IPS-11a (cell line): ENCODE measurements around the gene PTPRZ1.

Experiments used
- H3K4me3 ChIP-seq: one replicate; pipeline ENCODE4 v1.5.1; 2013; ENCODE audit warnings: low read depth, low read length, control low read depth

PTPRZ1 gene

DNA sequence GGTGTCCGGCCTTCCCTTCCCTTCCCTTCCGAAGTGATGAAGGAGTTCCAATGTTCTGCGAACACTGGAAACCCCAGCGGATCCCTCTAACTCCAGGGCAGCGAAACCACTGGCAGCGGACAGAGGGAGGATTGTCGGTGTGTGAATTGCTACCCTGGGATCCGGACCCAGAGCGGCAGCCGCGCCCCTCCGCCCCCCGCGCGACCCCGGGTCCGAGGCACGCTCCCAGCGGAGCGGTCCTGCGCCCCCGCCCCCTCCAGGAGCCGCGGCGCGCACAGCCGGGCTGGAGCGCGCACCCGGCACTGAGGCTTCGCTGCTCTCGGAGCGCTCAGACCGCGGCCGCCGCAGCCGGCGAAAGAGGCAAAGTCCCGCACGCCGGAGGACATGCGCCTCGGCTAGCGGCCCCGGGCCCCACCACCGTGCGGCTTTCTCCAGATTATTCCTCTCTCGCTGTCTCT lies at the start of gene PTPRZ1:
Gene PTPRZ1 (plus strand): TSS at position 331 of the 458 bp plus-strand sequence. CDS start 339 bp downstream, outside the sequence.
- peak within 1 kb of the TSS; percentile 92 for H3K4me3 ChIP-seq

DNA sequence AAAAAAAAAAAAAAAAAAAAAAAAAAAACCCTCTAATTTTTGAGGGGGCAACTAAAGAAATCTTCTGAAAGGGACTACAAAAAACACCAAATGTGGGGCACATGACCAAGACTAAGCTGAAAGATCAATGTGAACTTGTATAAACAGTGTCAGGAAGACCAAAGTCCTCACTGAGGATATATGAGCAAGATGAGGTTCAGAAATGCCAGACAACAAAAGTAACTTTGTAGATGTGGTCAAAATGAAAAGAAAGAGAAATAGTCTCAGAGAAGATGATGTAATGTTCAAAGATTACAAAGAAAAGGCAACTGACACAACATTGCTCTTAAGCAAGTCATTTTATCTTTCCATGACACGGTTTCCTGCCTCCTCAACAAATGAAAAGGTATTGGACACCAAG lies 48.7 kb upstream of the PTPRZ1 start:
- H3K4me3 ChIP-seq: no peak overlapping the region

DNA sequence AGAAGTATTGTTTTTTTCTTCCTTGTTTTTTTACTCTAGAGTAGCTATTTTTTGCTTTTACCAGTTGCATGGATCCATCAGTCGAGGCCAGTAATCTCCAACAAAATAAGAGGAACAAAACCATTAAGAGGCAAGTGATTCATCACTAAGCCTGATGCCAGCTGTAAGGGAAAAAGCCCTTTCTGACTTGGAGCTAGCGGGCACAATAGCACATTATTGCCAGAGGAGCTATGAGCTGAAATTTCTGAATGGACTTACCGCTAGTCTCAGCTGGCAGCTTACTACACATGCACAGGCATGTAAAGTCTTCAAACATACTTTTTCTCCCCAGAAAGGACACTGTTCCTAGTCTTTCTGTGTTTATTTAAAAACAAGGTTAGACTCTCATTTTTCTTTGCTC lies 41.6 kb upstream of the PTPRZ1 start:
- no peak overlapping the region for H3K4me3 ChIP-seq

DNA sequence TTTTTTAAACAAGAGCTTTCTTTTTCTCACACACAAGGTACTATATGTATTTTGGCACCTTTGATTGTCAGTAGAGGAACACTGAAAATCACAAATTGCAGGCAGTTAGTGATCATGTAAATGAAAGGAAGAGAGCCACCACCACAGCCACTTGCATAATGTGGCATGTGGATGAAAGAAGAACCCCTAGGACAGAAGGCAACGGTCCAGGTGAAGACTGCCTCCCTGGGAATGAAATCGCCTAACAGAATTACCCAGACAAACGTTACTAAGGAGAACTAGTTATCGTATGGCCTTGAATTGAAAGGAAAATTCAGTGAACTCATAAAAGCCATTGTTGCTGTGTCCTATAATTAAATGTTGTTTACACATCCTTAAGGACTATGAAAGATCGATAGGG lies 41.2 kb upstream of the PTPRZ1 start:
- H3K4me3 ChIP-seq: no peak overlapping the region

DNA sequence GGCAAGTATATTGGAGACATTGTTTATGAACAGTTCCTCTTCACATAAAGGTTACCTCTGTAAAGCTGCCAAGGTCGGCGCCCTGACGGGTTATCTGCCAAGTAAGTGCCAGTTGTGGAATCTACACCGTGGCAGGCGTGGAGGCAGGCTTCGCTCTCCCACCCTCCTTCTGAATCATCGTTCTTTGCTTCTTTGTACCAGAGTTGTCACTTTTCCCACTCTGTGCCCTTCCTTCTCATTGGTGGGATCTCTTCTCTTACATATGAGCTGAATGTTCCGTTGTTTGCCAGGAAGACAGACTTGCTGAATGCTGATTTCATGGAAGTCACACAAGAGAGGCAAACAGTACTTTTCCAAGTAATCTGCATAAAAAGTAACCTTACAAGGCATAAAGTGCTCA lies 40.6 kb upstream of the PTPRZ1 start:
- no peak overlapping the region for H3K4me3 ChIP-seq

DNA sequence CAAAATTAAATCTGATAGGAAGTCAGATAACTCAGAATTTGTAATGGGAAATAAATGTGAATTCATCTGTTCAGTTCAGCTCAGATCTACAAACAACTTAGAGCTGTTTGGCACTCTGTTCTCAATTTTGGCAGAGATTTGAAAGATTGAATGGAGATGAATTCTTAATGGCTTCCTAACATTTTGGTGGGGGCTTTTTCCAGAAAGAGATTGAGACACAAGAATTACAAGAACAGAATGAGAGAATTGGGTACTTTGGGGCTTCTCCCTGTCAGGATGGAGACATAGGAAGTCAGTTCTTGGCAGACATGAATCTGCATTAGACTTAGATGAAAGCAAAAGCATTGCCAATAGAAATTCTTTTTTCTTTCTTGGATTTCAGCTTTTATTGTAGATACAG lies 39.0 kb upstream of the PTPRZ1 start:
- H3K4me3 ChIP-seq: no peak overlapping the region

DNA sequence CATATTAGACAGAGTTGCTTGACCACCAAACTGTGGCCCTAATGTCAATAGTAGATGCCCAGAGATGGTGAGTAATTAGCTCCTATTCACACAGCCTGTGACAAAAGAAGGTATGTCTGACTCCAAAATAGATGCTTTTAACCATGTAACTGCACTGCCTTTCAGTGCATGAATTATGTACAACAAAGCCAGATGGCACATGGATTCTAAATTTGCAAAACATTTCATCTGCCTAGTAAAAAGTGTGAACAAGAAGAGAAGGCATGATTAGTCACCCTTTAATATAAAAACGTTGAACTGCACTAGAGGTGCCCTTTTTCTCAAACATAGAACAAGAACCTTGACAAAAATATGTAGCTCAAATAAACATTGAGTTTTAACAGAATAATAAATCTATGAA lies 35.5 kb upstream of the PTPRZ1 start:
- no peak overlapping the region for H3K4me3 ChIP-seq

DNA sequence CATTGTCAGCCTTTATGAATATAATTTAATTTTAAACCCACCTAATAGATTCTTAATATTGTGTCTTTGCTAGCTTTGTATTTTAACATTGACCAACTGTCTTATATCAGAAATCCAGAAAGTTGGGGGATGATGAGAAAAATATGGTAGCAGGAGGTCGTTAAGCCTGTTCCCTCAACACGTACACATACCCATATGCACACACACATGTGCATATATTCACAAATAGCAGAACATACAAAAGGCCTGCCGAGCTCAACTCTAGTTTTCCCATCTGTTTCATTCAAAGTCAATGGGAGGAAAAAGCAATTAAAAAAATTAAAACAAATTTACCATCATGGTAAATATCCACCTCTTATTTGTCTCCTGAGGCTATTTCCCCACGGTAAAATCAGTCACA lies 25.9 kb upstream of the PTPRZ1 start:
- no peak overlapping the region for H3K4me3 ChIP-seq

DNA sequence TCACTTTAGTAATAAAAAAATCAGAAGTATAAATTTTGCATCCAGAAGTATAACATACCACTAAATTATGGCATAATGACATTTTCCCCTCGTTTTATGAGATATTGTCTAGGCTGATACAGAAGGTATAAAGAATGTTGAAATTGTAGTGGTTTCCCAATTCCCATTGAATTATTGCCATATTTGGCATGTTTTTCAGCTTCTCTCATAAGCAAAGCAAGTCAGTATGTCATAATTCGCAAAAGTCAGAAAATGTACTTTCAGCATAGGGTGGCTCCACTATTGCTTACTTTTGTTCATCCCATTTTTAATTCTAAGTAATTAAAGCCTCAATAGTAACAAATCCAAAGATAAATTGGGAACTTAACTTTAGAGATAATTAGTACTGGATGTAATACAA lies 19.7 kb upstream of the PTPRZ1 start:
- H3K4me3 ChIP-seq: no peak overlapping the region

DNA sequence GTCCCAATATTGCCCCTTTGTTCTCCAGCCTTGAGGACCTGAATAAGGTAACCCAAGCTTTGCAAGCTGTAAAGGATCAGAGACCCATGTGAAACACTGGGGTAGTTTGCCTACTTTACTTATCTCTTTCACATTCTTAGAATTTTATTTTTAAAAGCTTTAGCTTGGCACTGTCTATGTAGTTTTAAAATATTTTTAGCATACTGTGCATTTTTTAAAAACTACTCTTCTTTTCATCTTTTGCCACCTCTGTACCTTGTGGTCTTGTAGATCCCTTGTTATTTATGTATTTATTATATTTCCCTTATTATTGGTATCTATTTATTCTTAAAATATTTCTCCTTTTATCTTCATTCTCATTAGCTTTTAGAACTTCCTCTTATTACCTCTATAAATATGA lies 12.0 kb upstream of the PTPRZ1 start:
- no peak overlapping the region for H3K4me3 ChIP-seq

DNA sequence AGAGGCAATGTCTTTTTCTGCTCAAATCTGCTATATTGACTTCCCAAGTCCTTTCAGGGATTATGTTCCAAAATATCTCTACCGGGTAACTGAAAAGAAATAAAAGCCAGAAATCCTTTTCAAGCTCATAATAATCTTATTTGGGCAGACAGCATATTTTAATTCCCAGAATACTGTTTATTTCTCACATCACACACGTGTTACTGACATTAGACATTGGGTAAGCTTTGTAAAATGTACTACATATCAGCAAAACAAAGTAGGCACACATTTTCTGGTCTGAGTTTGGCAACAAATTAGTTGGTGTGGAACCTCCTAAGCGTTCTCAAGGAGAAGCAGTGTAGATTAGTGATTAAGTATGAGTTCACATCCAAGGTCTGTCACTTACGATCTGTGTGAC lies 10.4 kb upstream of the PTPRZ1 start:
- no peak overlapping the region for H3K4me3 ChIP-seq

DNA sequence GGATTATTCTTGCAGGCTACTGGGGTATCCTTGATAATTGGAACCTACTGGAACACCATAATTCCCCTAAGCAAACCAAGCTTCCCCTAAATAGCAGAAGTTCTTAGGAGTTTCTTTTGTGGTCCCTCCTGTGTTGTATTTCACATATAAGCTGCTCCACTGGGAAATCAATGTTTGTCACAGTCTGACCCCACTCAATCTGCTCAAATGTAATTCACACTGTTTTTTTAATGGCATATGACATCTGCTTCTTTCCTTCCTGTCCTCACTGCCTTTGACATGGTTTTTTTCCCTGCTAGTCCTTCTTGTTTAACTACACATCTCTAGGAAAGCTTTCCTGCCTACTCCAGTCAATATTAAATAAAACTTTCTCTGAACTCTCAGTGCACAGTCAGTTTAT lies 1.8 kb upstream of the PTPRZ1 start:
- H3K4me3 ChIP-seq: no peak overlapping the region

DNA sequence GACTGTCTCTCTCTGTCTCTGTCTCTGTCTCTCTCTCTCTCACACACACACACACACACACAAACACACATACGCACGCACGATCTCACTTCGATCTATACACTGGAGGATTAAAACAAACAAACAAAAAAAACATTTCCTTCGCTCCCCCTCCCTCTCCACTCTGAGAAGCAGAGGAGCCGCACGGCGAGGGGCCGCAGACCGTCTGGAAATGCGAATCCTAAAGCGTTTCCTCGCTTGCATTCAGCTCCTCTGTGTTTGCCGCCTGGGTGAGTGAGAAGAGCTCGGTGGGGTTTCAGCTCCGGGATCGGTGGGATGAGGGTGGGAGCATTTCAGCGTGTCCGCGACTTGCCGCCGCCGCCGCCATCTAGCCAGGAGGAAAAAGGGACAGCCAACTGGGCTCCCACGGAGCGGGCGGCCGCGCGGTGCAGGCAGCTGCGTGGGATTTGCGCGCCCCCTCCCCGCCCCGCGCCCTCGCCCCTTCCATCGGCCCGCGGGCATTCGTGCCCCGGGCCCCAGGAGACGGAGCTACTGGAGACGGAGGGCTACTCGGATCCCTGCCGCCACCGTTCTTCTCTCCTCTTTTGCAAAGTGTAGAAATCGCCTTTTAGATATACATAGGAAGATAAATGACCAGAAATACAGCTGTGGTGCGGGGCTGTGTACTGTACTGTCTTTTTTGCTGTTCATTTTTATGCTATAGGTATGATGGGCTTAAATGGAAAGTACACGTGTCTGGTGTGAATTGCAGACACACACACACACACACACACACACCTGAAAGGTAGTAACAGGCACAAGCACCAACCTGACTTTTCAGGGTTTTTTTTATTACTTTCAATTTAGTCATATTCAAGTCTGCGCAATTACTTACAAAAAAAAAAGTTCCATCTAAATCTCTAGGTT lies 581 bp downstream of the PTPRZ1 start:
- peak overlapping the region; percentile 92 for H3K4me3 ChIP-seq

DNA sequence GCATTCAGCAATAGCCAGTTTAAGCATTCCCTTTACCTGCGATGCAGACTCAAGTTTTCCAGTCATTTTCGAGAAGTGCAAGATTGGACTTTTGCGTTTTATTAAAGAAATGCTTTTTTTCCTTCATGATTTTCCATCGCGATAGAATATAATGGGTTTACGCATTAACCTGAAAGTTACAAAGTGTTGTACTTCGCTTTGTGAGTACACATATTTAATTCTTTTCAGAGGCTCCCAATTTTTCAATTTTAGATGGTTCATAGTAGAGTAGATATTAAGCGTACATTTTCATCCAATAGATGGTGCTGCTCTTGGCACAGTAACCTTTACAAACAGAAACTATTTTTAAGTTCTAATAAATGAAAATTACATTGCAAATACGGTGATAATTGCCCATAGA lies 1.3 kb downstream of the PTPRZ1 start:
- peak overlapping the region; percentile 92 for H3K4me3 ChIP-seq

DNA sequence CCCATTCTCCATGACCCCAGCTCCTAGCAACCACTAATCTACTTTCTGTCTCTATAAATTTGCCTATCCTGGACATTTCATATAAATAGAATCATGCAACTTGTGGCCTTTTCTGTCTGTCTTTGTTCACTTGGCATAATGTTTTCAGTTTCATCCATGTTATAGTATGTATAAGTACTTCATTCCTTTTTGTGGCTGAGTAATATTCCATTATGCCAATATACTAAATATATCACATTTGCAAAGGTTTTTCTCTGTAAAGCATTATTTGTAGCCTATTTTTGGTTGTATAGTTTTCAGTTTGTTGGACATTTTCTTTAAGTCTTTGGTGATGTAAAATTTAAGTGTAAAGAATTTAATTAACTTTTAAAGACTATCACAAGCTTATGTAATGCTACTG lies 2.2 kb downstream of the PTPRZ1 start:
- H3K4me3 ChIP-seq: peak overlapping the region; percentile 92

DNA sequence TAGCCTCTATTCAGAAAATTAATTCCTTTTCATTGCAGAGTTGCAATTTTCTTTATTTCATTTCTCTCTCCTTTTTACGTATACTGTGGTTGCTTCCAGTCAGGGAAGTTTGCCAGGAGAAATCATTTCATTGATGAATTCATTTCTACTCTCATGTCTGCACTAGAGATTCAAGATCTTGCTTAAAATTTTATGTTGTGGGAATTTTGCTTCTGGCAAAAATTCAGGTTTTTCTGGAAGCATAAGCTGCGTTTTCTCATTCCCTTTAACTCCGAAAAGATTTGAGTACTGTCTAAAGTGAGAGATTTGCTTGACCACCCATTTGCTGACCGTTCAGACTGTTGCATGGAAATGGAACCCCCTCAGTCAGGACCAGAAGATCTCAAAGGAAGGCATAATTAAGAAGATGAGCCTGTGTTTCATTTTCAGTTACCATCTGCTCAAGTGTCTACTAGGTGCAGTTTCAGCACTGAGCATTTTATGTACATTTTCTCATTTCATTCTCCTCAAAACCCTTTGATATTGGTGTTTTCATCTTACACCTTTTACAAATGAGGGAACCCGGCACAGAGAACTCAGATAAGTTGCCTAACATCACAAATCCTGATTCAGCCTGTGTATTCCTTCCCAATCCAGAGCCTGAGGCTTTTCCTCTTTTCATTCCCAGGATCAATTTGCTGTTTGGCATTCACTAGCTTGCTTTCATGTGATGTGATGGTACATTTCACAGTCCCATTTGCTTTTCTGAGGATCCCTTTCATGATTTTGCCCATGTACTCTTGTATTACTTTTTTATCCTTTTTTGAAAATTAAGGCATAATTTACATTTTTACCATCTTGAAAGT lies 3.9 kb downstream of the PTPRZ1 start:
- H3K4me3 ChIP-seq: no peak overlapping the region

DNA sequence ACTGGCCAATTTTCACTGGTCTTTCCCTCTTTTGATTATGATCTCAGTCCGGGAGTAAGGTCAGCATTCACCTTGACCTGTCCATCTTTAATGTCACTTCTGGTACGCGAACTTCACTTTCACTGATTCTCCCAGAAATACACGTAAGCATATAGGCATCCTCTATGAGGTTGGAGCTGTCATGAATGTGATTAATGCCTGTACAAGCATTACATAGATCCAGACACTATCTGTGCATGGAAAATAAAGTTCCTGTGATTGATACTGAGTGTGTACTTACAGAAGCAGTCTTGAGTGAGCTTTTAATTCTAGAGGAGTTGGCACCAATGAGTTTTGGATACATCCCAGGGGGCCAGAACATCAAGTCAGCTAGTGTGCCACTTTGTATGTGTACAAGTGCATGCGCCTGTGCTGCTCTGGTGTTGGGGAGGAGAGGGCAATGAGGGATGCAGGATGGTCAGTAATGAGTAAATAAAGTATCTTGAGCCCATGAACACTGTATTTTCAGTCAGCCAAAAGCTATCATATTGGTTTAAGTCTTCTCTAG lies 6.0 kb downstream of the PTPRZ1 start:
- no peak overlapping the region for H3K4me3 ChIP-seq

DNA sequence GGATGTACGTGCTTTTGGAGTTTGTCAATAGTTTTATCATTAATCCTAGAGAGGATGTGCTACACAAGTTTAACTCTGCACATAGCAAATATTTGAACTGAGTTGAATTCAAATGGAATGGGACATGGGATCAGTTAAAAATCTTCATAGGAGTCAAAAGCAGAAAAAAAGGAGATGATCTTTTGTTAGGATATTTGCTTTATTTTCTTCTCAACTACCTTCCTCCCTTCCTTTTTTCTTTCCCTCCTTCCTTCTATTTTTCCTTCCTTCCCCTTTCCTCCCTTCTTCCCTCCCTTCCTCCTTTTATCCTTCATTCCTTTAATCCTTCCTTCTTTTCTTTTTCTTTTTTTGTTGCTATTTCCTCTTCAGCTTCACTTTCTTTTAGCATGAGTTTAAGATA lies 6.6 kb downstream of the PTPRZ1 start:
- no peak overlapping the region for H3K4me3 ChIP-seq

DNA sequence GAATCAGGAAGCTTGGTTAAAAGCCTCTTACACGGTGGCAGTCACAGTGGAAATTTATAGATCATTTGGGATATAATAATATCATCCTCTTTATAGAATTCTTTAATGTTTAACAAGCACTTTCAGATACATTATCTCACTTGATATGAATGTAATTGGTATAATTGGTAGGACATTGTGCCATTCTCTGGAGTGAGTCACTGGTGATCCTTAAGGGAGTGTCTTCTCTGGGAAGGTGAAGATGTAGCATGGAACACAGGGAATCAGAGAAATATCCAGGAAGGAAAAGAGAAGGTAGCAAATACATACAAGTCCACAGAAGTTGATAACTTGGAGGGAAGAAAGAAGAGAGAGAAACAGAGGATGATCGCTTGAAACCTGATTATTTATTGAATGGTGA lies 9.8 kb downstream of the PTPRZ1 start:
- H3K4me3 ChIP-seq: no peak overlapping the region

DNA sequence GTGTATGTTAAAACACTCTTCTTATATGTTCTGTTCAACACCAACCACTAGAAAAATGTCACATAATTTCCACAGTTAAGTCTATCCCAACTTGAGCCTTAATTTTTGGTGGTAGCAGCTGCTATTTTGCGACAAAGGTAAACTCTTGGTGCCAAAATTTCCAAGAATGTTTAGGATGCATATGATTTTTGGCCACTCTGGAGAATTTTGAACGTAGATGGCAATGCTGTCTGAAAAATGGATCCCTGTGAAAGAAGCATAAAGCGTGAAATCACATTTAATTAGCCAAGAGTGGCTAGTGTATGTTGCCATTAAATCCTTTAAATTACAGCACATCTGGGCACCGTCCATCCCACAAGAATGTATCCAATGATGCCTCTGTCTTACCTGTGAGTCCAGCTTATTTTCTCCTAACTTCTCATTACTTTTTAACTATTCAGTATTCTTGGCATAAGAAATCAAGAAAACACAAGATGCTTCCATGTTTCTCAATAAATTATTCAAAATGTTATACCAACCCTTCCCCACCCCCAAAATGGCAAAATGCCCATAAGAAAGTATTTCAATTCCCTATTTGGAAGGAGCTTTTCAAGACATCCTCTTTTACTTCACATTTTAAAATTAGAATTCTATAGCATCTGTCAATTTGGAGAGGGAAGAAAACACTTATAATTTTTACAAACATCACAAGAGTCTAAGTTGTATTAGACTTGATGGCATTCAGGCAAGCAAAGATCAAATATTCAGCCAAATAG lies 12.4 kb downstream of the PTPRZ1 start:
- no peak overlapping the region for H3K4me3 ChIP-seq

DNA sequence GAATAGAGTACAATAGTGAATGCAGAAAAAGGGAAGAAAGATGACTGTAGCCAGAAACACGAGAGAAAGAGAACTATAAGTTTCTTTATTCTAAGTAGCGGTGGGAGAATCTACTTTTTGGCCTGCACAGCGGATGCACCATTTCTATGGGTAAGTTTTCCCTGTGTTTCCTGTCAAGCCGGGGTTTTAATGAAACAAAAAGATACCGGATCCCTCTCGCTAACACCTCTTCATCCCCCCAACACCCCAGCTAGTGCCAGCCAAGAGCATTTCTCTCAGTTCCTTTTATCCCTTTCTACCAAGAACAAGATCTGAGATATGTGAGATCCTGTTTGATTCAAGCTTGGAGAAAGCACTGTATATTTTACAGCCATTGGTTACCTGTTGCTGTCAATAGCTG lies 14.7 kb downstream of the PTPRZ1 start:
- H3K4me3 ChIP-seq: no peak overlapping the region
